Forelimb muscle (tissue), 1 donor: ENCODE results near the gene HELQ. TPM values are rescaled to one million over a fixed set of nuclear protein-coding genes. Genes with fewer than 3 reads are reported as not detected.
"Not testable (repeated sequence)": the region's sequence is repeated elsewhere in the genome, so short reads cannot be mapped to it uniquely, and the experiment has no call there.

Source experiments
- DNase-seq: peaks from one replicate; pipeline ENCODE4 v3.0.0-alpha.2; 2013; ENCODE audit warnings: low read depth
- polyA plus RNA-seq: library from polyadenylated mRNA; unstranded; fragments of 120-200 nt; gene quantifications from one replicate; pipeline ENCODE4 v1.2.1, GENCODE V29; 2013; ENCODE audit not compliant: insufficient read length

Gene HELQ
- polyA plus RNA-seq, 1 donor: 19.9 TPM

GRCh38 chr4:83436680-83437079 lies 18.9 kb downstream of the HELQ start:
- no peak for DNase-seq

- DNase-seq: no peak
These were observed 24.4 kb downstream of the HELQ start for GRCh38 chr4:83431200-83431599.

GRCh38 chr4:83418211-83418610 lies 37.4 kb downstream of the HELQ start:
- DNase-seq: peak; percentile 17

GRCh38 chr4:83417566-83417965 lies 38.1 kb downstream of the HELQ start:
- no peak for DNase-seq

GRCh38 chr4:83413676-83414075 lies 41.9 kb downstream of the HELQ start:
- no peak for DNase-seq

GRCh38 chr4:83408908-83409307 lies 46.7 kb downstream of the HELQ start:
- DNase-seq: no peak

GRCh38 chr4:83405844-83406816 lies 49.5 kb downstream of the HELQ start:
- DNase-seq: no peak

- DNase-seq: not testable (repeated sequence)
These were observed 57.5 kb downstream of the HELQ start for GRCh38 chr4:83398158-83398557.

GRCh38 chr4:83393908-83394307 lies 61.7 kb downstream of the HELQ start:
- DNase-seq: no peak

GRCh38 chr4:83392562-83392961 lies 63.1 kb downstream of the HELQ start:
- no peak for DNase-seq

- no peak for DNase-seq
These were observed 64.7 kb downstream of the HELQ start for GRCh38 chr4:83390944-83391343.

- DNase-seq: no peak
These were observed 65.7 kb downstream of the HELQ start for GRCh38 chr4:83389756-83390505.

- no peak for DNase-seq
These were observed 66.4 kb downstream of the HELQ start for GRCh38 chr4:83389037-83389720.

GRCh38 chr4:83388313-83388676 lies 67.3 kb downstream of the HELQ start:
- no peak for DNase-seq

GRCh38 chr4:83387476-83388312 lies 67.9 kb downstream of the HELQ start:
- DNase-seq: no peak

- no peak for DNase-seq
These were observed 68.6 kb downstream of the HELQ start for GRCh38 chr4:83387012-83387411.

- no peak for DNase-seq
These were observed 72.8 kb downstream of the HELQ start for GRCh38 chr4:83382850-83383249.

GRCh38 chr4:83381173-83381572 lies 74.5 kb downstream of the HELQ start:
- no peak for DNase-seq

- DNase-seq: no peak
These were observed 77.2 kb downstream of the HELQ start for GRCh38 chr4:83378419-83378818.

- no peak for DNase-seq
These were observed 82.7 kb downstream of the HELQ start for GRCh38 chr4:83372931-83373330.

- no peak for DNase-seq
These were observed 83.7 kb downstream of the HELQ start for GRCh38 chr4:83371936-83372335.
